IMR-90 (cell line): ENCODE measurements around the gene MUC5B. TPM values are rescaled to one million over a fixed set of nuclear protein-coding genes. Genes with fewer than 3 reads are reported as not detected.

Source experiments
- ATAC-seq: fragments of 200-7000 bp; cut with Tn5 transposase; 2 replicates; pipeline ENCODE4 v1.9.1; 2020; ENCODE audit warnings: low read depth, mild to moderate bottlenecking, moderate library complexity
- BruUV-seq: library from RNA; stranded (reverse); fragments of 400-500 nt; replicated peaks from 2 replicates; lab custom pipeline; 2021; lab: Mats Ljungman, UMichigan
- CTCF ChIA-PET: fragments of 300-600 bp; formaldehyde crosslinking; extraction: SDS; loops from one replicate; lab custom pipeline; 2021; ENCODE audit warnings: antibody characterized with exemption; lab: Yijun Ruan, JAX
- POLR2A ChIA-PET: fragments of 300-600 bp; sonication (Branson Sonifier 250); formaldehyde crosslinking; loops from one replicate; lab custom pipeline; 2022; ENCODE audit warnings: antibody characterized with exemption; ENCODE audit not compliant: unreplicated experiment; lab: Charles Lee
- DNase-seq: peaks from one replicate; pipeline ENCODE4 v3.0.0; 2013
- H2AFZ ChIP-seq: replicated peaks from 2 replicates; pipeline ENCODE3; 2013; ENCODE audit warnings: low read length, mild to moderate bottlenecking; ENCODE audit not compliant: poor library complexity
- H2AK5ac ChIP-seq: 2 replicates; pipeline ENCODE4 v1.6.1; 2013; ENCODE audit warnings: low read depth, low read length, inconsistent platforms
- H2AK9ac ChIP-seq: replicated peaks from 2 replicates; pipeline ENCODE3; 2013; ENCODE audit warnings: mild to moderate bottlenecking, low read depth, low read length, moderate library complexity; ENCODE audit not compliant: poor library complexity
- H2BK120ac ChIP-seq: 2 replicates; pipeline ENCODE4 v1.6.1; 2013; ENCODE audit warnings: low read depth, low read length, inconsistent platforms
- H2BK15ac ChIP-seq: 3 replicates; pipeline ENCODE4 v1.6.1; 2013; ENCODE audit warnings: low read depth, low read length, inconsistent platforms
- H2BK20ac ChIP-seq: 2 replicates; pipeline ENCODE4 v1.6.1; 2013; ENCODE audit warnings: low read depth, mild to moderate bottlenecking, inconsistent platforms, low read length, moderate library complexity
- H2BK5ac ChIP-seq: 2 replicates; pipeline ENCODE4 v1.6.1; 2013; ENCODE audit warnings: mild to moderate bottlenecking, low read depth, low read length, inconsistent platforms; ENCODE audit not compliant: poor library complexity, severe bottlenecking
- H3K14ac ChIP-seq: replicated peaks from 2 replicates; pipeline ENCODE4 v1.6.1; 2013; ENCODE audit warnings: low read depth, low read length, inconsistent platforms
- H3K18ac ChIP-seq: 2 replicates; pipeline ENCODE4 v1.6.1; 2013; ENCODE audit warnings: low read depth, low read length, control low read depth
- H3K23ac ChIP-seq: 2 replicates; pipeline ENCODE4 v1.6.1; 2013; ENCODE audit warnings: low read depth, low read length, inconsistent platforms
- H3K27ac ChIP-seq: 2 replicates; pipeline ENCODE4 v1.5.1; 2013; ENCODE audit warnings: mild to moderate bottlenecking, control low read depth, low read length; ENCODE audit not compliant: insufficient read depth
- H3K27me3 ChIP-seq: 2 replicates; pipeline ENCODE4 v1.6.1; 2013; ENCODE audit warnings: low read length; ENCODE audit not compliant: control insufficient read depth, insufficient read depth
- H3K36me3 ChIP-seq: 2 replicates; pipeline ENCODE4 v1.6.1; 2013; ENCODE audit warnings: low read length, mixed read lengths; ENCODE audit not compliant: control insufficient read depth, insufficient read depth
- H3K4ac ChIP-seq: 2 replicates; pipeline ENCODE4 v1.6.1; 2013; ENCODE audit warnings: low read depth, low read length, inconsistent platforms
- H3K4me1 ChIP-seq: 2 replicates; pipeline ENCODE4 v1.6.1; 2013; ENCODE audit warnings: low read length, mixed read lengths; ENCODE audit not compliant: control insufficient read depth, insufficient read depth
- H3K4me2 ChIP-seq: 2 replicates; pipeline ENCODE4 v1.6.1; 2013; ENCODE audit warnings: low read depth, mild to moderate bottlenecking, control low read depth, low read length, moderate library complexity
- H3K4me3 ChIP-seq: 2 replicates; pipeline ENCODE4 v1.5.1; 2013; ENCODE audit warnings: low read depth, mild to moderate bottlenecking, control low read depth, low read length, moderate library complexity; ENCODE audit not compliant: insufficient read depth
- H3K56ac ChIP-seq: 2 replicates; pipeline ENCODE4 v1.6.1; 2013; ENCODE audit warnings: low read length, inconsistent platforms; ENCODE audit not compliant: insufficient read depth; ENCODE audit errors: extremely low read depth
- H3K79me1 ChIP-seq, 2 experiments: 2 replicates each; pipeline ENCODE4 v1.6.1; 2013; ENCODE audit warnings: low read length in 2 of 2, inconsistent platforms in 1 of 2, low read depth in 1 of 2
- H3K9ac ChIP-seq: 2 replicates; pipeline ENCODE4 v1.6.1; 2013; ENCODE audit warnings: low read depth, low read length, control low read depth
- H3K9me1 ChIP-seq: 2 replicates; pipeline ENCODE4 v1.6.1; 2013; ENCODE audit warnings: low read length, inconsistent platforms; ENCODE audit not compliant: insufficient read depth
- H3K9me3 ChIP-seq: 2 replicates; pipeline ENCODE4 v1.6.1; 2013; ENCODE audit warnings: low read length; ENCODE audit not compliant: control insufficient read depth, insufficient read depth
- H4K20me1 ChIP-seq: 2 replicates; pipeline ENCODE4 v1.6.1; 2013; ENCODE audit warnings: low read length, inconsistent platforms; ENCODE audit not compliant: insufficient read depth
- H4K5ac ChIP-seq: 2 replicates; pipeline ENCODE4 v1.6.1; 2013; ENCODE audit warnings: mild to moderate bottlenecking, low read depth, low read length, control low read depth
- H4K8ac ChIP-seq, 2 experiments: 2 replicates each; pipeline ENCODE4 v1.6.1; 2013; ENCODE audit warnings: low read depth in 2 of 2, low read length in 2 of 2, control low read depth in 1 of 2, inconsistent platforms in 1 of 2
- H4K91ac ChIP-seq: 2 replicates; pipeline ENCODE4 v1.6.1; 2013; ENCODE audit warnings: low read depth, low read length, inconsistent platforms; ENCODE audit not compliant: insufficient read depth
- BHLHE40 ChIP-seq: fragments of 150-350 bp; IDR thresholded peaks from 2 replicates; pipeline ENCODE4 v1.6.1; 2016; ENCODE audit warnings: mild to moderate bottlenecking, low read depth, low read length
- RAD21 ChIP-seq: IDR thresholded peaks from 2 replicates; pipeline ENCODE4 v1.6.1; 2012; ENCODE audit warnings: low read length, improper control_type of control experiment
- WGBS, 2 experiments: methylation state at CpG; one replicate each; pipeline versions ENCODE4 v1.1.5 to v1.1.7; 2013; ENCODE audit warnings: missing lambda C conversion rate in 2 of 2; ENCODE audit not compliant: insufficient read length in 1 of 2; ENCODE audit errors: extremely low coverage in 2 of 2; 5-methylcytosine and 5-hydroxymethylcytosine counted together
- dilution Hi-C: fragments of 300-500 bp; cut with HindIII; formaldehyde crosslinking; loops from one replicate; pipeline ENCODE4 v1.14.3; 2018; ENCODE audit warnings: low sequenced_read_pairs; ENCODE audit not compliant: unreplicated experiment
- in situ Hi-C: fragments of 300-500 bp; cut with MboI; formaldehyde crosslinking; loops from 3 replicates; pipeline ENCODE4 v1.14.3; 2019; ENCODE audit warnings: low sequenced_read_pairs, inconsistent platforms, mixed read lengths
- intact Hi-C: fragments of 100-400 bp; cut with micrococcal nuclease; formaldehyde crosslinking; loops from 2 replicates; pipeline ENCODE4 v1.10.0; 2022
- polyA plus RNA-seq, 3 experiments: library from polyadenylated mRNA; depleted of rRNA; stranded (reverse); fragments of >200 nt; gene quantifications; 2 replicates each; pipeline ENCODE4 v1.2.3, GENCODE V29; 2012; ENCODE audit warnings: low replicate concordance in 1 of 3
- total RNA-seq: library from RNA; depleted of rRNA; stranded (reverse); fragments of >200 nt; gene quantifications from 2 replicates; pipeline ENCODE4 v1.2.3, GENCODE V29; 2012

MUC5B gene
- total and polyA plus RNA-seq, 2 of the 4 experiments (the other 2 are of a cell fraction) = not detected

- H3K4ac ChIP-seq = no peak overlapping the region
- no peaks in the 10 kb centered on the region for H3K36me3 ChIP-seq
- no peak overlapping the region for H3K23ac ChIP-seq
- no peaks in the 10 kb centered on the region for H3K79me1 ChIP-seq
- H4K91ac ChIP-seq = no peak overlapping the region
- 49% methylated on average over 3 of the region's 5 CpGs; no CpG with 5 or more reads in 1 of the 2 experiments for WGBS, 2 experiments
- intact Hi-C loops = no loop called here
- H3K9ac ChIP-seq = no peak overlapping the region
- no peaks in the 10 kb centered on the region for H3K9me3 ChIP-seq
- no peak overlapping the region for H3K4me3 ChIP-seq
- H2AK9ac ChIP-seq = no peak overlapping the region
- ChIA-PET CTCF (no interaction called here), POLR2A (no interaction called here)
- H2AFZ ChIP-seq = peak overlapping the region; percentile 21
- no TSS peak for BruUV-seq
- H3K27me3 ChIP-seq = peaks cover 2% of the 10 kb centered on the region; the same call in 1 of the 2 replicates
- no peak overlapping the region for H4K5ac ChIP-seq
- H2AK5ac ChIP-seq = no peak overlapping the region
- H3K56ac ChIP-seq = no peak overlapping the region
- no peaks in the 10 kb centered on the region; the same call in 1 of the 2 replicates for H4K20me1 ChIP-seq
- no peak overlapping the region for H3K14ac ChIP-seq
- H2BK20ac ChIP-seq = no peak overlapping the region
- H3K4me2 ChIP-seq = no peak overlapping the region
- in situ Hi-C loops = no loop called here
- dilution Hi-C loops = no loop called here
- no peak overlapping the region for H3K18ac ChIP-seq
- no peak overlapping the region for H2BK5ac ChIP-seq
- no peaks in the 10 kb centered on the region for H3K4me1 ChIP-seq
- ATAC-seq (no peak), DNase-seq (no peak)
- no peak overlapping the region for H2BK120ac ChIP-seq
- TF ChIP-seq BHLHE40 (no peak), RAD21 (no peak)
- H3K9me1 ChIP-seq = no peaks in the 10 kb centered on the region
- H3K27ac ChIP-seq = no peak overlapping the region
- no peak overlapping the region for H4K8ac ChIP-seq
- no peak overlapping the region for H2BK15ac ChIP-seq
These were observed 7.2 kb downstream of the MUC5B start for GRCh38 chr11:1230121-1230455.
